ENCODE results near the gene CDCA4. TPM values are rescaled to one million over a fixed set of nuclear protein-coding genes. Genes with fewer than 3 reads are reported as not detected.
A peak's percentile ranks its signal among the peaks of the same experiment; 100 is the strongest.

CDCA4 gene
- total RNA-seq, 1 donor = 41.1 TPM

DNA sequence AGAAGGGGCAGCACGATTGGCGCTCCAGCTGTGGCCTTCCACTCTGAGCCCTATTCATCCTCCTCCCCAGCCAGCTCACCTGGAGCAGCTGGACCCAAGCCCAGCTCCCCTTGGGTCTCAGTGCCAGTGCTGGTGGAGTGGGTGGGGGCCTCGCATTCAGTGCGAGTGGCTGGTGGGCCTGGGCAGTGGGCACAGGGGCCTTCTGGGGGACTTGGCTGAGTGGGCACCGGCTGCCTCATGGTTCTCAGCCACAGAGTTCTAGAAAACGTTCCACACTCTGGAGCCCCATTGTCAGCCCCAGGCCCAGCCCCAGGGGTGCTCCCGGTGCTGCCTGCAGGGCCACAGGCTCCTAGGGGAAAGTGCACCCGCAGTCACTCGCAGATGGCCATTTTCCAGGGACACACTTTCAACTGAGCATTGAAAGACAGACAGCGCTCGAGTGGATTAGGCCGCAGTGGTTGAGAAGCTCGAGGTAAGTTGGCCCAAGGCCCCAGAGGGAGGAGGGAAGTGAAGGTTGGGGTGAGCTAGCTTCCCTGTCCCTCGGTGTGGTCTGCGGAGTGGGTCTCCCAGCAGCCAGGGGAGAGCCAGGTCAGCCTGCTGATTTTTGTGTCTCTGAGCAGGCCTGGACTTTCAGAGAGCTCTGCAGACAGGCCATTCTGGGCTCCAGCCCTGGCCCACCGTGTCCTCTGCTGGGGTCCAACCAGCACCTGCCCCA is 31.5 kb downstream of the CDCA4 start:
- TF ChIP-seq CTCF (IDR thresholded peaks at IDR 0.05; ENCODE audit: insufficient read depth, low read length) = no peak
- no peak overlapping the region for H3K4me3 ChIP-seq (ENCODE audit: low read depth, low read length)
- no peak for DNase-seq (ENCODE audit: low read depth)

DNA sequence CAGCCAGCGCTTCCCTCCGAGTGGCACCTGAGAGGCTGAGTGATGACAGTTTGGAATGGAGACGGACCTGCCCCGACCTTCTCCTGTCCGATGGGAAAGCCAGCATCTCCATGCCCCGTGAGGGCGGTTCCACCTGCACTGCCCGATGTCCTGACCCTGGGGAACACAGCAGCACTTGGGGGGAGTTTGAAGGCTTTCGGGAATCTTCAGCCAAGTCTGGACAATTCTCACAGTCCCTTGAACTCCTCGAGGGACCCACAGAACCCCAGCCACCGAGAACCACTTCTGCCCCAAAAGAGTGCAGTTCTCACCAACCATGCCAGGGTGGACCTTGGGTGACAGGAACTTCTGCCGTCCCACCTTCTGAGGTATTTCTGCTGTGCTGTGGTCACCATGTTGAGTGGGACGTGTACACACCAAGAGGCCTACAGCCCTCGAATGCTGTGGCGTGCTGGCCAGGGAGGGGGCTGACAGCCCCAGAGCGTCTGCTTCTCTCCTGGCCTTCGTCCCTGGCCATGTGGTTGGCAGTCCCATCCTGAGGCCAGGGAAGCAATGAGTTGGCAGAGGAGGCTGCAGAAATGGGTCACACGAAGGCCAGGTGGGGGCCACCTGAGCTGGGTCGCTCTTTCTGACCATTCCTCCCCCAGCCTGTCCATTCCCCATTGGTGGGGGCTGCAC is 34.3 kb downstream of the CDCA4 start:
- no peak for TF ChIP-seq CTCF (IDR thresholded peaks at IDR 0.05; ENCODE audit: insufficient read depth, low read length)
- peak overlapping the region; percentile 76 for H3K4me3 ChIP-seq (ENCODE audit: low read depth, low read length)
- DNase-seq (ENCODE audit: low read depth) = no peak

DNA sequence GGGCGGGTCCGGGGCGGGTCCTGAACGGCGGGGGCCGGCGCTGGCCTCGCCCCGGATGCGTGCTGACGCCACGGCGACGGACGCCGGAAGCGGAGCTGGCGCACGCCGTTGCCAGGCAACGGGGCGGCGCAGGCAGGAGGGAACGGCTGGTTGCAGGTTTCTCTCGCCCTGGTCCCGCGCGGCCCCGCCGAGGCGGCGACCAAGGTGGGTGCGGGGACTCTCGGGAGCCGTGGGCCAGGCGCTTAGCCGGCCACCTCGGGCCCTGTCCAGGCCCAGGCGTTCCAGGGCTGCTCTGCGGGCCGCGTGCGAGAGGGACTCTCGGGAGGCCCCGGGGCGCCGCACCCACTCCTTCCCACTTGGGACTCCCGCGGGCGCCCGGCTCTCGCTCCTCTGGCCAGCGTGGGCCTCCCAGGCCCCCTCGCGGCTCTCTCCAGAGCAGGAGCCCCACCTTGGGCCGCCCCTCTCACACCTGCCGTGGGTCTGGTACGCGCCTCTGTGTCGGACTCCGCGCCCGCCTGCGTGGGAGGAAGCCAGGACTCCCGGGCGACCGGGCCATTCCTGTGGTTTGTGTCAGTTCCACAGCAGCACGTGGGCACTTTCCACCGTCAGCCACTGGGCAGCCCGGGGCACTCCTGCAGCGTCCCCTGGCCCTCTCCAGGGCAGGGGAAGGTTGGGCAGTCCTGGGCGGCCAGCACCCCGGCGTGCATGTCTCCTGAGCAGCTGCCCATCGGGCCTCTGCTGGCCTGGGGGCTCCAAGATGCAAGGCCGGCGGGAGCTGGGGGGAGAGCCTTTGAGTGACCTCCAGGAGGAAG is 35.0 kb downstream of the CDCA4 start, which contains the start of gene CLBA1:
CLBA1 (plus strand) TSS at position 114 of the 812 bp plus-strand sequence; CDS start at position 758, 644 bp downstream.
- peak within 1 kb of the TSS; percentile 76 for H3K4me3 ChIP-seq (ENCODE audit: low read depth, low read length)
- DNase-seq (ENCODE audit: low read depth) = peak; percentile 84
- TF ChIP-seq CTCF (IDR thresholded peaks at IDR 0.05; ENCODE audit: insufficient read depth, low read length) = no peak

DNA sequence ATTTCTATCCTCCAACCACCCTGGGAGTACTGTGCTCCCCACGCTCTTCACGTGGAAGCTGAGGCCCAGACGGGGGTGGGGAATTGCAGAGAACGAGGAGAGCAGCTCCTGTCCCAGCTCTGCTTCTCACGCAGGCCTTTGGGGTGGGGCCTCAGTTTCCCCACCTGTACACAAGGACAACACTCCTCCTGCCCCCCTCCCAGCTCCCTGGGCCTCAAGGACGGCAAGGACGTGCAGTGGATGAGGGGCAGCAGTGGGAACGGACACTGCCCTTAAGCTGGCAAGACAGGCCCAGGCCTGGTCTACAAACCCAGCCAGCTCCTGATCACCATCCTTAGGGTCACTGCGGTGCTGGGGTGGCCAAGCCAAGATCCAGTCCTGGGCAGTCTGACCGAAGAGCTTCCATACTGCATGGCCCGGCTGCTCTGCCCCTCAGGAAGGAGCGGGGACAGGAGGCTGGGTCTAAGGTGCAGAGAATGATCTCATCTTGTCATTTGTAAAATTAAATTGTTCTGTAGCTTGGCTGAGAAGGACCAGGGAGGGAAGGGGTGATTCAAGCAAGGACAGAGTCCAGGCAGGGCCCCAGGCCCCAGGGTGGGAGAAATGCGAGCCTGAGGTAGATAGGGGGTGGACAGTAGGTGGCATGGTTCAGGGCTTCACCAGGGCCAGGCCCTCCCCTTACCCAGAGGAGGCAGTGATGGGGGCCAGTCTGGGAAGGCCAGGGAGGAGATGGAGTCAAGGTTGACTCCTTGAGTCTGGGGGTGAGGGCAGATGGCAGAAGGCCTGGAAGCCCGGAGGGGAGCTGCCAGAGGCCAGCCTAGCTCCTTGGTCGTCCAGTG is 36.6 kb downstream of the CDCA4 start:
- DNase-seq (ENCODE audit: low read depth) = no peak
- no peak overlapping the region for H3K4me3 ChIP-seq (ENCODE audit: low read depth, low read length)
- no peak for TF ChIP-seq CTCF (IDR thresholded peaks at IDR 0.05; ENCODE audit: insufficient read depth, low read length)

DNA sequence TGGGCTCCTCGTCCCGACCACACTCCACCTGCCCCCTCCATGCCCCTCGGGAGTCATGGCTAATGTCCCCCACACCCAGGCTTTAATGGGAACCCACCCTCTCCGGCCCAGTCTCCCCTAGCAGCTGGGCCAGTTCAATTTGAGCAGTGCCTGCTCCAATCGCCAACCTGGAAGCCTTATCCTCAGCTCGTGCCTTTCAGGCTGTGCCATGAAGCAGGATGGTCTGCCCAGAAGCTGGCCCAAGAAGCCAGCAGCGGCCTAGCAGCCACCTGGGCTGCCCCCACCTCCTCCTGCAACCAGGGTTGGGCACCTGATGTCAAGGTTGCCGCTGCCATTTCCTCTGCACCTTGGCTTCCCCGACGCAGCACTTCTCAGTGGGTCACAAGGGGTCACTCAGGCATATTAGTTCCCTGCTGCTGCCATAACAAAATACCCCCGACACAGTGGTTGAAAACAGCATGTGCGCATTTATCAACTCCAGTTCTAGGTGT is 37.6 kb downstream of the CDCA4 start:
- H3K4me3 ChIP-seq (ENCODE audit: low read depth, low read length) = no peak overlapping the region
- TF ChIP-seq CTCF (IDR thresholded peaks at IDR 0.05; ENCODE audit: insufficient read depth, low read length) = no peak
- no peak for DNase-seq (ENCODE audit: low read depth)
